Measurements from ENCODE around the gene ZFHX2. TPM values are rescaled to one million over a fixed set of nuclear protein-coding genes. Genes with fewer than 3 reads are reported as not detected.

ZFHX2 gene
- total and polyA plus RNA-seq, 2 of the 13 experiments (the other 11 are each of a cell fraction or from before 2014, with no cell fraction given) = 0.17 to 0.44 TPM

DNA sequence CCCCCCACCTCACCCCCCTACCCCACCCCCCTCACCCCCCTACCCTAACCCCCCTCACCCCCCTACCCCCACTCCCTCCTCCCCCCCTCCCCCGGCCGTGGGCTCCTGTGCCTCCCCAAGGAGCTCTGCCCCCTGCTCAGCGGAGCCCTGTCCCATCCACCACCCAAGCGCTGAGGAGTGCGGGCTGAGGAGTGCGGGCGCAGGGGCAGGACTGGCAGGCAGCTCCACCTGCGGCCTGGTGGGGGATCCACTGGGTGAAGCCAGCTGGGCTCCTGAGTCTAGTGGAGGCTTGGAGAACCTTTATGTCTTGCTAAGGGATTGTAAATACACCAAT lies 29.4 kb upstream of the ZFHX2 start (continued):
- TF ChIP-seq, protein P1, sequence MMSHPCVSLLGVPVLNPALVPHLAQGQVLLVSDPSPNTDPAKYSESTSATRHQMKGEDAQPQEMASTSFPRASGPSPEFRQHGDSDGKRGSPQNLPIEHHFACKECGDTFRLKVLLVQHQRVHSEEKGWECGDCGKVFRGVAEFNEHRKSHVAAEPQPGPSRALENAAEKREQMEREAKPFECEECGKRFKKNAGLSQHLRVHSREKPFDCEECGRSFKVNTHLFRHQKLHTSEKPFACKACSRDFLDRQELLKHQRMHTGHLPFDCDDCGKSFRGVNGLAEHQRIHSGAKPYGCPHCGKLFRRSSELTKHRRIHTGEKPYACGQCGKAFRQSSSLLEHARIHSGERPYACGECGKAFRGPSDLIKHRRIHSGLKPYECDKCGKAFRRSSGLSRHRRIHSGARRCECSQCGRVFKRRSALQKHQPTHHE (CRISPR knock-in tag; IDR thresholded peaks at IDR 0.05; ENCODE audit: borderline replicate concordance) = no peak
- TF ChIP-seq, protein P2, sequence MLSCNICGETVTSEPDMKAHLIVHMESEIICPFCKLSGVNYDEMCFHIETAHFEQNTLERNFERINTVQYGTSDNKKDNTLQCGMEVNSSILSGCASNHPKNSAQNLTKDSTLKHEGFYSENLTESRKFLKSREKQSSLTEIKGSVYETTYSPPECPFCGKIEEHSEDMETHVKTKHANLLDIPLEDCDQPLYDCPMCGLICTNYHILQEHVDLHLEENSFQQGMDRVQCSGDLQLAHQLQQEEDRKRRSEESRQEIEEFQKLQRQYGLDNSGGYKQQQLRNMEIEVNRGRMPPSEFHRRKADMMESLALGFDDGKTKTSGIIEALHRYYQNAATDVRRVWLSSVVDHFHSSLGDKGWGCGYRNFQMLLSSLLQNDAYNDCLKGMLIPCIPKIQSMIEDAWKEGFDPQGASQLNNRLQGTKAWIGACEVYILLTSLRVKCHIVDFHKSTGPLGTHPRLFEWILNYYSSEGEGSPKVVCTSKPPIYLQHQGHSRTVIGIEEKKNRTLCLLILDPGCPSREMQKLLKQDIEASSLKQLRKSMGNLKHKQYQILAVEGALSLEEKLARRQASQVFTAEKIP (CRISPR knock-in tag; IDR thresholded peaks at IDR 0.05; ENCODE audit: borderline replicate concordance) = no peak
- TF ChIP-seq SP2 (CRISPR knock-in tag; IDR thresholded peaks at IDR 0.05) (no peak), MBNL3 (CRISPR knock-in tag; conservative IDR thresholded peaks at IDR 0.05) (no peak), FOSL2 (CRISPR knock-in tag; IDR thresholded peaks at IDR 0.05) (no peak), ZNF839 (CRISPR knock-in tag; IDR thresholded peaks at IDR 0.05; ENCODE audit: borderline replicate concordance) (no peak), FOXA3 (CRISPR knock-in tag; IDR thresholded peaks at IDR 0.05) (no peak), EP300 (IDR thresholded peaks at IDR 0.05; ENCODE audit: low read depth in 2 of 2, low read length in 2 of 2) (no peak), EP300 (CRISPR knock-in tag; IDR thresholded peaks at IDR 0.05; ENCODE audit: borderline replicate concordance) (peak; percentile 28; the same call in 1 of the 2 replicates)
- TF ChIP-seq, protein P3, sequence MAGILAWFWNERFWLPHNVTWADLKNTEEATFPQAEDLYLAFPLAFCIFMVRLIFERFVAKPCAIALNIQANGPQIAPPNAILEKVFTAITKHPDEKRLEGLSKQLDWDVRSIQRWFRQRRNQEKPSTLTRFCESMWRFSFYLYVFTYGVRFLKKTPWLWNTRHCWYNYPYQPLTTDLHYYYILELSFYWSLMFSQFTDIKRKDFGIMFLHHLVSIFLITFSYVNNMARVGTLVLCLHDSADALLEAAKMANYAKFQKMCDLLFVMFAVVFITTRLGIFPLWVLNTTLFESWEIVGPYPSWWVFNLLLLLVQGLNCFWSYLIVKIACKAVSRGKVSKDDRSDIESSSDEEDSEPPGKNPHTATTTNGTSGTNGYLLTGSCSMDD (CRISPR knock-in tag; IDR thresholded peaks at IDR 0.05) = no peak
- TF ChIP-seq, protein P4, sequence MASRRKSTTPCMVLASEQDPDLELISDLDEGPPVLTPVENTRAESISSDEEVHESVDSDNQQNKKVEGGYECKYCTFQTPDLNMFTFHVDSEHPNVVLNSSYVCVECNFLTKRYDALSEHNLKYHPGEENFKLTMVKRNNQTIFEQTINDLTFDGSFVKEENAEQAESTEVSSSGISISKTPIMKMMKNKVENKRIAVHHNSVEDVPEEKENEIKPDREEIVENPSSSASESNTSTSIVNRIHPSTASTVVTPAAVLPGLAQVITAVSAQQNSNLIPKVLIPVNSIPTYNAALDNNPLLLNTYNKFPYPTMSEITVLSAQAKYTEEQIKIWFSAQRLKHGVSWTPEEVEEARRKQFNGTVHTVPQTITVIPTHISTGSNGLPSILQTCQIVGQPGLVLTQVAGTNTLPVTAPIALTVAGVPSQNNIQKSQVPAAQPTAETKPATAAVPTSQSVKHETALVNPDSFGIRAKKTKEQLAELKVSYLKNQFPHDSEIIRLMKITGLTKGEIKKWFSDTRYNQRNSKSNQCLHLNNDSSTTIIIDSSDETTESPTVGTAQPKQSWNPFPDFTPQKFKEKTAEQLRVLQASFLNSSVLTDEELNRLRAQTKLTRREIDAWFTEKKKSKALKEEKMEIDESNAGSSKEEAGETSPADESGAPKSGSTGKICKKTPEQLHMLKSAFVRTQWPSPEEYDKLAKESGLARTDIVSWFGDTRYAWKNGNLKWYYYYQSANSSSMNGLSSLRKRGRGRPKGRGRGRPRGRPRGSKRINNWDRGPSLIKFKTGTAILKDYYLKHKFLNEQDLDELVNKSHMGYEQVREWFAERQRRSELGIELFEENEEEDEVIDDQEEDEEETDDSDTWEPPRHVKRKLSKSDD (CRISPR knock-in tag; IDR thresholded peaks at IDR 0.05; ENCODE audit: low read depth) = no peak
- TF ChIP-seq, protein P5, sequence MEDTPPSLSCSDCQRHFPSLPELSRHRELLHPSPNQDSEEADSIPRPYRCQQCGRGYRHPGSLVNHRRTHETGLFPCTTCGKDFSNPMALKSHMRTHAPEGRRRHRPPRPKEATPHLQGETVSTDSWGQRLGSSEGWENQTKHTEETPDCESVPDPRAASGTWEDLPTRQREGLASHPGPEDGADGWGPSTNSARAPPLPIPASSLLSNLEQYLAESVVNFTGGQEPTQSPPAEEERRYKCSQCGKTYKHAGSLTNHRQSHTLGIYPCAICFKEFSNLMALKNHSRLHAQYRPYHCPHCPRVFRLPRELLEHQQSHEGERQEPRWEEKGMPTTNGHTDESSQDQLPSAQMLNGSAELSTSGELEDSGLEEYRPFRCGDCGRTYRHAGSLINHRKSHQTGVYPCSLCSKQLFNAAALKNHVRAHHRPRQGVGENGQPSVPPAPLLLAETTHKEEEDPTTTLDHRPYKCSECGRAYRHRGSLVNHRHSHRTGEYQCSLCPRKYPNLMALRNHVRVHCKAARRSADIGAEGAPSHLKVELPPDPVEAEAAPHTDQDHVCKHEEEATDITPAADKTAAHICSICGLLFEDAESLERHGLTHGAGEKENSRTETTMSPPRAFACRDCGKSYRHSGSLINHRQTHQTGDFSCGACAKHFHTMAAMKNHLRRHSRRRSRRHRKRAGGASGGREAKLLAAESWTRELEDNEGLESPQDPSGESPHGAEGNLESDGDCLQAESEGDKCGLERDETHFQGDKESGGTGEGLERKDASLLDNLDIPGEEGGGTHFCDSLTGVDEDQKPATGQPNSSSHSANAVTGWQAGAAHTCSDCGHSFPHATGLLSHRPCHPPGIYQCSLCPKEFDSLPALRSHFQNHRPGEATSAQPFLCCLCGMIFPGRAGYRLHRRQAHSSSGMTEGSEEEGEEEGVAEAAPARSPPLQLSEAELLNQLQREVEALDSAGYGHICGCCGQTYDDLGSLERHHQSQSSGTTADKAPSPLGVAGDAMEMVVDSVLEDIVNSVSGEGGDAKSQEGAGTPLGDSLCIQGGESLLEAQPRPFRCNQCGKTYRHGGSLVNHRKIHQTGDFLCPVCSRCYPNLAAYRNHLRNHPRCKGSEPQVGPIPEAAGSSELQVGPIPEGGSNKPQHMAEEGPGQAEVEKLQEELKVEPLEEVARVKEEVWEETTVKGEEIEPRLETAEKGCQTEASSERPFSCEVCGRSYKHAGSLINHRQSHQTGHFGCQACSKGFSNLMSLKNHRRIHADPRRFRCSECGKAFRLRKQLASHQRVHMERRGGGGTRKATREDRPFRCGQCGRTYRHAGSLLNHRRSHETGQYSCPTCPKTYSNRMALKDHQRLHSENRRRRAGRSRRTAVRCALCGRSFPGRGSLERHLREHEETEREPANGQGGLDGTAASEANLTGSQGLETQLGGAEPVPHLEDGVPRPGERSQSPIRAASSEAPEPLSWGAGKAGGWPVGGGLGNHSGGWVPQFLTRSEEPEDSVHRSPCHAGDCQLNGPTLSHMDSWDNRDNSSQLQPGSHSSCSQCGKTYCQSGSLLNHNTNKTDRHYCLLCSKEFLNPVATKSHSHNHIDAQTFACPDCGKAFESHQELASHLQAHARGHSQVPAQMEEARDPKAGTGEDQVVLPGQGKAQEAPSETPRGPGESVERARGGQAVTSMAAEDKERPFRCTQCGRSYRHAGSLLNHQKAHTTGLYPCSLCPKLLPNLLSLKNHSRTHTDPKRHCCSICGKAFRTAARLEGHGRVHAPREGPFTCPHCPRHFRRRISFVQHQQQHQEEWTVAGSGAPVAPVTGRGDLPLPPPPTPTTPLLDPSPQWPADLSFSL (CRISPR knock-in tag; IDR thresholded peaks at IDR 0.05) = no peak
- TF ChIP-seq, protein P6, sequence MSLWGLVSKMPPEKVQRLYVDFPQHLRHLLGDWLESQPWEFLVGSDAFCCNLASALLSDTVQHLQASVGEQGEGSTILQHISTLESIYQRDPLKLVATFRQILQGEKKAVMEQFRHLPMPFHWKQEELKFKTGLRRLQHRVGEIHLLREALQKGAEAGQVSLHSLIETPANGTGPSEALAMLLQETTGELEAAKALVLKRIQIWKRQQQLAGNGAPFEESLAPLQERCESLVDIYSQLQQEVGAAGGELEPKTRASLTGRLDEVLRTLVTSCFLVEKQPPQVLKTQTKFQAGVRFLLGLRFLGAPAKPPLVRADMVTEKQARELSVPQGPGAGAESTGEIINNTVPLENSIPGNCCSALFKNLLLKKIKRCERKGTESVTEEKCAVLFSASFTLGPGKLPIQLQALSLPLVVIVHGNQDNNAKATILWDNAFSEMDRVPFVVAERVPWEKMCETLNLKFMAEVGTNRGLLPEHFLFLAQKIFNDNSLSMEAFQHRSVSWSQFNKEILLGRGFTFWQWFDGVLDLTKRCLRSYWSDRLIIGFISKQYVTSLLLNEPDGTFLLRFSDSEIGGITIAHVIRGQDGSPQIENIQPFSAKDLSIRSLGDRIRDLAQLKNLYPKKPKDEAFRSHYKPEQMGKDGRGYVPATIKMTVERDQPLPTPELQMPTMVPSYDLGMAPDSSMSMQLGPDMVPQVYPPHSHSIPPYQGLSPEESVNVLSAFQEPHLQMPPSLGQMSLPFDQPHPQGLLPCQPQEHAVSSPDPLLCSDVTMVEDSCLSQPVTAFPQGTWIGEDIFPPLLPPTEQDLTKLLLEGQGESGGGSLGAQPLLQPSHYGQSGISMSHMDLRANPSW (CRISPR knock-in tag; IDR thresholded peaks at IDR 0.05; ENCODE audit: borderline replicate concordance) = no peak

Measured in HepG2 (cell line).